ENCODE data around the gene YRDC. TPM values are rescaled to one million over a fixed set of nuclear protein-coding genes. Genes with fewer than 3 reads are reported as not detected.

Gene YRDC
- total and polyA plus RNA-seq, 4 donors: 4.4 to 9.8 (median 9.4) TPM

GRCh38 chr1:37763791-37764413 is 44.1 kb downstream of the YRDC start:
- H3K4me1 ChIP-seq (ENCODE audit: control insufficient read depth in 4 of 4, insufficient read depth in 4 of 4, low read length in 3 of 4): peaks cover 0 to 3% (median 0%) of the 10 kb centered on the region in 4 donors
- 19% methylated on average over 25 of the region's 25 CpGs for WGBS
- no peaks in the 10 kb centered on the region for H3K36me3 ChIP-seq (ENCODE audit: control insufficient read depth in 4 of 4, insufficient read depth in 3 of 4, low read depth in 1 of 4, low read length in 3 of 4)
- peaks cover 0 to 25% (median 9%) of the 10 kb centered on the region in 4 donors for H3K27me3 ChIP-seq (ENCODE audit: control insufficient read depth in 4 of 4, insufficient read depth in 4 of 4, low read length in 3 of 4)
- TF ChIP-seq CTCF (IDR thresholded peaks at IDR 0.05; ENCODE audit: low read depth, low read length, missing input control) (no peak), JUND (IDR thresholded peaks at IDR 0.05) (no peak), SP1 (IDR thresholded peaks at IDR 0.05) (no peak), RAD21 (IDR thresholded peaks at IDR 0.05) (no peak), ZBTB33 (IDR thresholded peaks at IDR 0.05) (no peak), FOXA2 (IDR thresholded peaks at IDR 0.05) (no peak), TAF1 (conservative IDR thresholded peaks at IDR 0.05) (no peak), FOXA1 (IDR thresholded peaks at IDR 0.05) (no peak), HNF4G (IDR thresholded peaks at IDR 0.05) (no peak), EGR1 (IDR thresholded peaks at IDR 0.05; ENCODE audit: low read depth in 2 of 2) (no peak), NR2F2 (IDR thresholded peaks at IDR 0.05) (no peak), GABPA (IDR thresholded peaks at IDR 0.05 in 1 of 2, conservative IDR thresholded peaks at IDR 0.05 in 1 of 2) (no peak), MAX (IDR thresholded peaks at IDR 0.05) (no peak), YY1 (IDR thresholded peaks at IDR 0.05) (no peak), RXRA (IDR thresholded peaks at IDR 0.05) (no peak), HNF4A (conservative IDR thresholded peaks at IDR 0.05) (no peak), ATF3 (IDR thresholded peaks at IDR 0.05) (no peak), REST (IDR thresholded peaks at IDR 0.05) (no peak)
- H3K9me3 ChIP-seq (ENCODE audit: control insufficient read depth in 4 of 4, low read length in 3 of 4): peaks cover 0 to 3% (median 0%) of the 10 kb centered on the region in 4 donors
- no peak overlapping the region for H3K4me3 ChIP-seq (ENCODE audit: low read depth in 1 of 3, low read length in 3 of 3)
- DNase-seq (ENCODE audit: low spot score): no peak
- no peak overlapping the region for H3K27ac ChIP-seq (ENCODE audit: low read depth in 1 of 2, low read length in 2 of 2)
- no peak overlapping the region for H3K9ac ChIP-seq (ENCODE audit: low read depth in 1 of 2, low read length in 2 of 2)
